Tibial nerve (tissue), 4 donors: ENCODE measurements around the gene SYTL5.

ENCODE experiments used
- EP300 ChIP-seq, 2 donors: sonication (generic); formaldehyde crosslinking; IDR thresholded peaks; one replicate each; pipeline ENCODE4 v1.6.1; 2017; ENCODE audit warnings: antibody characterized with exemption in 2 of 2, mild to moderate bottlenecking in 1 of 2
- POLR2A ChIP-seq, 2 donors: fragments of 450-650 bp; IDR thresholded peaks; one replicate each; pipeline ENCODE4 v1.6.1; 2017; ENCODE audit warnings: antibody characterized with exemption in 2 of 2, mild to moderate bottlenecking in 2 of 2, moderate library complexity in 2 of 2
- TF ChIP-seq, protein P1 (sequence below), 5 experiments: fragments of 200-600 bp in 3 of 5; fragments of 450-650 bp in 2 of 5; sonication (generic) in 3 of 5; IDR thresholded peaks; one replicate each; pipeline ENCODE4 v1.5.1; 2016 to 2019; ENCODE audit warnings: antibody characterized with exemption in 5 of 5, mild to moderate bottlenecking in 3 of 5, moderate library complexity in 2 of 5

DNA sequence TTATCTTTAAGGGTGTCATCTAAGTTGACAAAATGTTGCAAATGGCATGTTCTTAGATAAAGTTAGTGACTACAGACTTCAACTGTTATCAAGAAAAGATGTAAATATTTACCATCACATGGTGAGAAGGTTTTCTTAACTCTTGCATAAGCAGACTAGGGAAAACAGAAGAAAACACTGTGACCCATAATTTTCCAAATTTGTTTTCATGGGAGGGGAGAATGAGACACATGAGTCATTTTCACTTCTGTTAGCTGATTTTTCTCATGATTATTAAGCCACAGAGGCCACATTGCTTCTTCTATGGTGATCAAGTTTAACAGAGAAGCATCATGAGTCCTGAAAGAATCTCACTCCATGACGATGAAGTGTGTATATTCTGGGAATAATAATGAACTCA is 30.2 kb upstream of the SYTL5 start:
- TF ChIP-seq, protein P1, sequence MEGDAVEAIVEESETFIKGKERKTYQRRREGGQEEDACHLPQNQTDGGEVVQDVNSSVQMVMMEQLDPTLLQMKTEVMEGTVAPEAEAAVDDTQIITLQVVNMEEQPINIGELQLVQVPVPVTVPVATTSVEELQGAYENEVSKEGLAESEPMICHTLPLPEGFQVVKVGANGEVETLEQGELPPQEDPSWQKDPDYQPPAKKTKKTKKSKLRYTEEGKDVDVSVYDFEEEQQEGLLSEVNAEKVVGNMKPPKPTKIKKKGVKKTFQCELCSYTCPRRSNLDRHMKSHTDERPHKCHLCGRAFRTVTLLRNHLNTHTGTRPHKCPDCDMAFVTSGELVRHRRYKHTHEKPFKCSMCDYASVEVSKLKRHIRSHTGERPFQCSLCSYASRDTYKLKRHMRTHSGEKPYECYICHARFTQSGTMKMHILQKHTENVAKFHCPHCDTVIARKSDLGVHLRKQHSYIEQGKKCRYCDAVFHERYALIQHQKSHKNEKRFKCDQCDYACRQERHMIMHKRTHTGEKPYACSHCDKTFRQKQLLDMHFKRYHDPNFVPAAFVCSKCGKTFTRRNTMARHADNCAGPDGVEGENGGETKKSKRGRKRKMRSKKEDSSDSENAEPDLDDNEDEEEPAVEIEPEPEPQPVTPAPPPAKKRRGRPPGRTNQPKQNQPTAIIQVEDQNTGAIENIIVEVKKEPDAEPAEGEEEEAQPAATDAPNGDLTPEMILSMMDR (IDR thresholded peaks at IDR 0.05) = no peak
- TF ChIP-seq POLR2A (IDR thresholded peaks at IDR 0.05) = no peak
- no peak for TF ChIP-seq EP300 (IDR thresholded peaks at IDR 0.05)
